ENCODE results near the gene TMEM108.

GRCh38 chr3:133439563-133439962 lies 401.4 kb downstream of the TMEM108 start:
- TF ChIP-seq EZH2 (IDR thresholded peaks at IDR 0.05; ENCODE audit: low read length, missing control alignments), result no peak
- TF ChIP-seq, protein P1, sequence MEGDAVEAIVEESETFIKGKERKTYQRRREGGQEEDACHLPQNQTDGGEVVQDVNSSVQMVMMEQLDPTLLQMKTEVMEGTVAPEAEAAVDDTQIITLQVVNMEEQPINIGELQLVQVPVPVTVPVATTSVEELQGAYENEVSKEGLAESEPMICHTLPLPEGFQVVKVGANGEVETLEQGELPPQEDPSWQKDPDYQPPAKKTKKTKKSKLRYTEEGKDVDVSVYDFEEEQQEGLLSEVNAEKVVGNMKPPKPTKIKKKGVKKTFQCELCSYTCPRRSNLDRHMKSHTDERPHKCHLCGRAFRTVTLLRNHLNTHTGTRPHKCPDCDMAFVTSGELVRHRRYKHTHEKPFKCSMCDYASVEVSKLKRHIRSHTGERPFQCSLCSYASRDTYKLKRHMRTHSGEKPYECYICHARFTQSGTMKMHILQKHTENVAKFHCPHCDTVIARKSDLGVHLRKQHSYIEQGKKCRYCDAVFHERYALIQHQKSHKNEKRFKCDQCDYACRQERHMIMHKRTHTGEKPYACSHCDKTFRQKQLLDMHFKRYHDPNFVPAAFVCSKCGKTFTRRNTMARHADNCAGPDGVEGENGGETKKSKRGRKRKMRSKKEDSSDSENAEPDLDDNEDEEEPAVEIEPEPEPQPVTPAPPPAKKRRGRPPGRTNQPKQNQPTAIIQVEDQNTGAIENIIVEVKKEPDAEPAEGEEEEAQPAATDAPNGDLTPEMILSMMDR (conservative IDR thresholded peaks at IDR 0.05 in 1 of 2, IDR thresholded peaks at IDR 0.05 in 1 of 2; ENCODE audit: low read depth in 1 of 2, low read length in 2 of 2), result no peak
